ENCODE data around the gene EEPD1. TPM values are rescaled to one million over a fixed set of nuclear protein-coding genes. Genes with fewer than 3 reads are reported as not detected.

Gene EEPD1
- total and polyA plus RNA-seq, 11 donors = 3.7 to 12.2 (median 7.7) TPM

- peak in 2 of 5 donors; percentile 25 to 50 for DNase-seq
- WGBS, 4 donors = 42 to 62% (median 49%) methylated on average over 23 to 30 of the region's 30 CpGs
- H3K4me3 ChIP-seq = peak overlapping the region in 11 of 12 donors; percentile 12 to 94 (median 85)
- peak overlapping the region; percentile 15 to 94 (median 82) for H3K27ac ChIP-seq
- intact Hi-C loops (cut with DNase I) = loop anchor here in 6 of 10 donors (1.0 to 10.0 kb wide), 9 partner anchors 23 to 167 kb away; no protein-coding TSS in a partner anchor
- no peaks in the 10 kb centered on the region for H3K27me3 ChIP-seq
- peaks cover 5 to 45% (median 32%) of the 10 kb centered on the region in 12 donors for H3K4me1 ChIP-seq
- peaks cover 0 to 10% (median 0%) of the 10 kb centered on the region in 12 donors for H3K9me3 ChIP-seq
- H3K36me3 ChIP-seq = no peaks in the 10 kb centered on the region
- no peak for TF ChIP-seq CTCF (IDR thresholded peaks at IDR 0.05)
- peak in 1 of 2 donors; percentile 45 for TF ChIP-seq POLR2A (IDR thresholded peaks at IDR 0.05)
- ATAC-seq = no peak
These were observed 916 bp upstream of the EEPD1 start for GRCh38 chr7:36151921-36152755.

- Histone ChIP-seq H3K27me3 (no peaks in the 10 kb centered on the region), H3K4me3 (peak overlapping the region; percentile 57 to 94 (median 85)), H3K36me3 (no peaks in the 10 kb centered on the region), H3K9me3 (peaks cover 0 to 2% (median 0%) of the 10 kb centered on the region in 12 donors), H3K4me1 (peaks cover 10 to 60% (median 41%) of the 10 kb centered on the region in 12 donors), H3K27ac (peak overlapping the region; percentile 45 to 94 (median 83))
- ATAC-seq = no peak
- 3 to 10% (median 6%) methylated on average over 15 to 32 of the region's 32 CpGs for WGBS, 4 donors
- TF ChIP-seq CTCF (IDR thresholded peaks at IDR 0.05) (no peak), POLR2A (IDR thresholded peaks at IDR 0.05) (no peak)
- DNase-seq = peak; percentile 40 to 77 (median 55)
- intact Hi-C loops (cut with DNase I) = loop anchor here in 6 of 10 donors (2.0 to 10.0 kb wide), 8 partner anchors 51 to 169 kb away; no protein-coding TSS in a partner anchor
These were observed 580 bp downstream of the EEPD1 start for GRCh38 chr7:36153571-36154097.

DNA sequence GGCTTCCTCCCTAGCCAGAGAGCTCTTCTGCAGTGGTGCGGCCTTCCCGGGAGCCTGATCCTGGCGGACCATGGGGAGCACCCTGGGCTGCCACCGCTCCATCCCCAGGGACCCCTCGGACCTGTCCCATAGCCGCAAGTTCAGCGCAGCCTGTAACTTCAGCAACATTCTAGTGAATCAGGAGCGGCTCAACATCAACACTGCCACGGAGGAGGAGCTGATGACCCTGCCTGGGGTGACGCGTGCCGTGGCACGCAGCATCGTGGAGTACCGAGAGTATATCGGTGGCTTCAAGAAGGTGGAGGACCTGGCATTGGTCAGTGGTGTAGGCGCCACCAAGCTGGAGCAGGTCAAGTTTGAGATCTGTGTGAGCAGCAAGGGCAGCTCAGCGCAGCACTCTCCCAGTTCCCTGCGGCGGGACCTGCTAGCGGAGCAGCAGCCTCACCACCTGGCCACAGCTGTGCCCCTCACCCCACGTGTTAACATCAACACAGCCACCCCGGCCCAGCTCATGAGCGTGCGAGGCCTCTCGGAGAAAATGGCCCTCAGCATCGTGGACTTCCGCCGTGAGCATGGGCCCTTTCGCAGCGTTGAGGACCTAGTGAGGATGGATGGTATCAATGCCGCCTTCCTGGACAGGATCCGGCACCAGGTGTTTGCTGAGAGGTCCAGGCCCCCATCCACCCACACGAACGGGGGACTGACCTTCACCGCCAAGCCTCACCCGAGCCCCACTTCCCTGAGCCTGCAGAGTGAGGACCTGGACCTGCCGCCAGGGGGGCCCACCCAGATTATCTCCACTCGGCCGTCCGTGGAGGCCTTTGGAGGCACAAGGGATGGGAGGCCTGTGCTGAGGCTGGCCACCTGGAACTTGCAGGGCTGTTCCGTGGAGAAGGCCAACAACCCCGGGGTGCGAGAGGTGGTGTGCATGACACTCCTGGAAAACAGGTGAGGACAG is 1.5 kb downstream of the EEPD1 start:
- ATAC-seq (no peak), DNase-seq (peak in 3 of 5 donors; percentile 14 to 34 (median 23))
- no peak for TF ChIP-seq POLR2A (IDR thresholded peaks at IDR 0.05)
- peak in 4 of 12 donors; percentile 18 to 32 (median 21) for TF ChIP-seq CTCF (IDR thresholded peaks at IDR 0.05)
- H3K36me3 ChIP-seq = no peaks in the 10 kb centered on the region
- peaks cover 13 to 69% (median 49%) of the 10 kb centered on the region in 12 donors for H3K4me1 ChIP-seq
- no peaks in the 10 kb centered on the region for H3K27me3 ChIP-seq
- WGBS, 4 donors = 69 to 77% (median 75%) methylated on average over 38 to 44 of the region's 44 CpGs
- peak overlapping the region; percentile 57 to 94 (median 85) for H3K4me3 ChIP-seq
- H3K27ac ChIP-seq = peak overlapping the region in 10 of 12 donors; percentile 24 to 94 (median 85)
- H3K9me3 ChIP-seq = no peaks in the 10 kb centered on the region
- intact Hi-C loops (cut with DNase I) = loop anchor here in 9 of 10 donors (5.0 to 10.0 kb wide), 11 partner anchors 38 to 172 kb away; no protein-coding TSS in a partner anchor
